Measurements from ENCODE around the gene SMARCA4. TPM values are rescaled to one million over a fixed set of nuclear protein-coding genes. Genes with fewer than 3 reads are reported as not detected.

SMARCA4 gene
- polyA plus RNA-seq, 1 experiment: 46.3 TPM

- ChIA-PET POLR2A (no interaction called here), CTCF (interaction anchor here (1.0 to 2.4 kb wide), 3 partner anchors 15 to 75 kb away, joined by 4 to 7 read pairs (median 5); no protein-coding TSS in a partner anchor)
- H3K36me3 ChIP-seq (ENCODE audit: control insufficient read depth, insufficient read depth, low read length): peaks cover 18% of the 10 kb centered on the region
Observed at GRCh38 chr19:11050323-11051114, 89.7 kb downstream of the SMARCA4 start.

DNA sequence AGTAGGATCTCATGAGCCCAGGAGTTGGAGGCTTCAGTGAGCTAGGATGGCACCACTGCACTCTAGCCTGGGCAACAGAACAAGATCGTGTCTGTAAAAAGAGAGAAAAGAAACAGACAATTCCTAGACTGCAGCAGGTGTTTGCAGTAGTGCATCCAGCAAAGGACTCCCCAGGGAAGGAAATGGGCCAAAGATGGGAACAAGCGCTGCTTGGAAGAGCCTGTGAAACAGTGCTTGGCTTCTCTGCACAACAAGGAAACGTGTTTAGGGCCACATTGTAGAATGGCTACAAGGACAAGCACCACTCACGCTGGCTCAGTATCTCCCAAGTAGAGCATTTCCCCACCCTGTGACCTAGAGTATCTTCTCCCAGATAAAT lies 93.0 kb downstream of the SMARCA4 start:
- Histone ChIP-seq H3K4me3 (ENCODE audit: low read depth, low read length) (no peak overlapping the region), H3K36me3 (ENCODE audit: control insufficient read depth, insufficient read depth, low read length) (peaks cover 23% of the 10 kb centered on the region), H3K27me3 (ENCODE audit: control insufficient read depth, insufficient read depth, low read length) (no peaks in the 10 kb centered on the region)
- POLR2A ChIA-PET: no interaction called here
- TF ChIP-seq, protein P1, sequence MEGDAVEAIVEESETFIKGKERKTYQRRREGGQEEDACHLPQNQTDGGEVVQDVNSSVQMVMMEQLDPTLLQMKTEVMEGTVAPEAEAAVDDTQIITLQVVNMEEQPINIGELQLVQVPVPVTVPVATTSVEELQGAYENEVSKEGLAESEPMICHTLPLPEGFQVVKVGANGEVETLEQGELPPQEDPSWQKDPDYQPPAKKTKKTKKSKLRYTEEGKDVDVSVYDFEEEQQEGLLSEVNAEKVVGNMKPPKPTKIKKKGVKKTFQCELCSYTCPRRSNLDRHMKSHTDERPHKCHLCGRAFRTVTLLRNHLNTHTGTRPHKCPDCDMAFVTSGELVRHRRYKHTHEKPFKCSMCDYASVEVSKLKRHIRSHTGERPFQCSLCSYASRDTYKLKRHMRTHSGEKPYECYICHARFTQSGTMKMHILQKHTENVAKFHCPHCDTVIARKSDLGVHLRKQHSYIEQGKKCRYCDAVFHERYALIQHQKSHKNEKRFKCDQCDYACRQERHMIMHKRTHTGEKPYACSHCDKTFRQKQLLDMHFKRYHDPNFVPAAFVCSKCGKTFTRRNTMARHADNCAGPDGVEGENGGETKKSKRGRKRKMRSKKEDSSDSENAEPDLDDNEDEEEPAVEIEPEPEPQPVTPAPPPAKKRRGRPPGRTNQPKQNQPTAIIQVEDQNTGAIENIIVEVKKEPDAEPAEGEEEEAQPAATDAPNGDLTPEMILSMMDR (IDR thresholded peaks at IDR 0.05; ENCODE audit: insufficient read depth, low read depth, low read length): no peak
- CTCF ChIA-PET: interaction anchor here (0.9 kb wide), 1 partner anchor 18 kb away, joined by 3 read pairs; no protein-coding TSS in a partner anchor
- no peak for DNase-seq (ENCODE audit: low read depth)

More at GRCh38 chr19:11050323-11051114, 89.7 kb downstream of the SMARCA4 start:
- Histone ChIP-seq H3K27me3 (ENCODE audit: control insufficient read depth, insufficient read depth, low read length) (no peaks in the 10 kb centered on the region), H3K4me3 (ENCODE audit: low read depth, low read length) (no peak overlapping the region)
- TF ChIP-seq, protein P1 (IDR thresholded peaks at IDR 0.05; ENCODE audit: insufficient read depth, low read depth, low read length): no peak
- no peak for DNase-seq (ENCODE audit: low read depth)

DNA sequence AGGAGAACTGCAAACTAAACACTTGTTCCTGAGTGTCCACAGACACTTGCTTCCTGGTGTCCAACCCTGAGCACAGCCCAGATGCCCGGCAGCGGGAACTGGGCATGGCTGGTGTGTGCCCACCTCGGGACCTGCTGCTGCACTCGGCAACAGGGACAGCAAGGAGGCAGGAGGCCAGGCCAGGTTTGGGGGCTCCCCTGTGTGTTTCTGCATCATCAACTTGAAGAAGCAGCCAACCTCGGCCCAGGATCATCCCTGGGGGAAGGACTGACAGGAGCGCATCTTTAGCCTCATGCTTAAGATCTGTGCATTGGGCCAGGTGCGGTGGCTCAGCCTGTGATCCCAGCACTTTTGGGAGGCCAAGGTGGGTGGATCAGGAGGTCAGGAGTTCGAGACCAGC lies 93.4 kb downstream of the SMARCA4 start:
- POLR2A ChIA-PET: no interaction called here
- TF ChIP-seq, protein P1 (IDR thresholded peaks at IDR 0.05; ENCODE audit: insufficient read depth, low read depth, low read length): no peak
- CTCF ChIA-PET: interaction anchor here (0.9 kb wide), 1 partner anchor 18 kb away, joined by 3 read pairs; no protein-coding TSS in a partner anchor
- Histone ChIP-seq H3K4me3 (ENCODE audit: low read depth, low read length) (no peak overlapping the region), H3K36me3 (ENCODE audit: control insufficient read depth, insufficient read depth, low read length) (peaks cover 20% of the 10 kb centered on the region), H3K27me3 (ENCODE audit: control insufficient read depth, insufficient read depth, low read length) (no peaks in the 10 kb centered on the region)
- DNase-seq (ENCODE audit: low read depth): no peak

DNA sequence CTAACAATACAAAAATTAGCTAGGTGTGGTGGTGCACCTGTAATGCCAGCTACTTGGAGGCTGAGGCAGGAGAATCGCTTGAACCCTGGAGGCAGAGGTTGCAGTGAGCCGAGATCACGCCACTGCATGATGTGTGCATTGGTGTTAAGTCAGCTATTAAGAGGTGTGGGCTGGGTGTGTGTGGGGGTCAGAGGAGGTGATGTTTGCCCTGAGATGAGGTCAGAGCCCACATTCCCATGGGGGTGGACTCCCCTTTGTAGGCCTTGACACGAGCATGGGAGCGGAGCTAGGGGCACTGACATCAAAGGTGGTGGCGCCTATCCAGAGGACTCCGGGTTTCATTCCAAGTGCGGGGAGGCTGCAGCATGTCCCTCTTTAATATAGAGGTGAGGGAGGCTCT lies 93.8 kb downstream of the SMARCA4 start:
- POLR2A ChIA-PET: no interaction called here
- TF ChIP-seq, protein P1 (IDR thresholded peaks at IDR 0.05; ENCODE audit: insufficient read depth, low read depth, low read length): no peak
- Histone ChIP-seq H3K36me3 (ENCODE audit: control insufficient read depth, insufficient read depth, low read length) (peaks cover 18% of the 10 kb centered on the region), H3K4me3 (ENCODE audit: low read depth, low read length) (no peak overlapping the region), H3K27me3 (ENCODE audit: control insufficient read depth, insufficient read depth, low read length) (no peaks in the 10 kb centered on the region)
- DNase-seq (ENCODE audit: low read depth): no peak
- CTCF ChIA-PET: interaction anchor here (0.9 kb wide), 1 partner anchor 19 kb away, joined by 3 read pairs; no protein-coding TSS in a partner anchor

- H3K27me3 ChIP-seq (ENCODE audit: control insufficient read depth, insufficient read depth, low read length): no peaks in the 10 kb centered on the region
- H3K4me3 ChIP-seq (ENCODE audit: low read depth, low read length): no peak overlapping the region
- ChIA-PET POLR2A (no interaction called here), CTCF (no interaction called here)
- H3K36me3 ChIP-seq (ENCODE audit: control insufficient read depth, insufficient read depth, low read length): peaks cover 24% of the 10 kb centered on the region
- TF ChIP-seq, protein P1 (IDR thresholded peaks at IDR 0.05; ENCODE audit: insufficient read depth, low read depth, low read length): no peak
- no peak for DNase-seq (ENCODE audit: low read depth)
Observed at GRCh38 chr19:11058246-11059030, 97.6 kb downstream of the SMARCA4 start.
